Mesenchymal stem cell (in vitro differentiated cells and primary cell): ENCODE measurements around the gene TMEM50A.
"Not testable (repeated sequence)": the region's sequence is repeated elsewhere in the genome, so short reads cannot be mapped to it uniquely, and the experiment has no call there.

ENCODE experiments used
- DNase-seq: peaks from one replicate; pipeline ENCODE4 v3.0.0-alpha.2; 2013
- H2AFZ ChIP-seq: one replicate; pipeline ENCODE4 v1.6.1; 2013; ENCODE audit warnings: low read depth, mild to moderate bottlenecking, control low read depth, inconsistent platforms, low read length, moderate library complexity
- H2AK5ac ChIP-seq: 2 replicates; pipeline ENCODE4 v1.6.1; 2013; ENCODE audit warnings: low read length, moderate library complexity, mild to moderate bottlenecking, inconsistent platforms; ENCODE audit not compliant: severe bottlenecking
- H2BK120ac ChIP-seq: one replicate; pipeline ENCODE4 v1.6.1; 2013; ENCODE audit warnings: low read depth, mild to moderate bottlenecking, inconsistent platforms, low read length, moderate library complexity
- H2BK12ac ChIP-seq, 2 experiments: one replicate each; pipeline ENCODE4 v1.6.1; 2013; ENCODE audit warnings: inconsistent platforms in 2 of 2, low read length in 2 of 2, mild to moderate bottlenecking in 2 of 2, moderate library complexity in 2 of 2, control low read depth in 1 of 2
- H2BK15ac ChIP-seq: one replicate; pipeline ENCODE4 v1.6.1; 2013; ENCODE audit warnings: mild to moderate bottlenecking, low read depth, inconsistent platforms; ENCODE audit not compliant: poor library complexity, severe bottlenecking
- H2BK5ac ChIP-seq: 2 replicates; pipeline ENCODE4 v1.6.1; 2013; ENCODE audit warnings: low read depth, mild to moderate bottlenecking, low read length, control low read depth, inconsistent platforms; ENCODE audit not compliant: poor library complexity, severe bottlenecking
- H3K14ac ChIP-seq, 2 experiments: one replicate each; pipeline ENCODE4 v1.6.1; 2013; ENCODE audit warnings: inconsistent platforms in 2 of 2, low read length in 2 of 2, control low read depth in 1 of 2, mild to moderate bottlenecking in 1 of 2, moderate library complexity in 1 of 2
- H3K18ac ChIP-seq, 2 experiments: one replicate each; pipeline ENCODE4 v1.6.1; 2013; ENCODE audit warnings: inconsistent platforms in 2 of 2, low read length in 2 of 2, control low read depth in 1 of 2, low read depth in 1 of 2, mild to moderate bottlenecking in 1 of 2
- H3K23ac ChIP-seq, 2 experiments: one replicate each; pipeline ENCODE4 v1.6.1; 2013; ENCODE audit warnings: inconsistent platforms in 2 of 2, low read length in 2 of 2, mild to moderate bottlenecking in 2 of 2, moderate library complexity in 2 of 2, control low read depth in 1 of 2
- H3K27ac ChIP-seq: 2 replicates; pipeline ENCODE4 v1.5.1; 2013; ENCODE audit warnings: mild to moderate bottlenecking, moderate library complexity, low read length, control low read depth, inconsistent platforms; ENCODE audit not compliant: poor library complexity, severe bottlenecking
- H3K27me3 ChIP-seq, 2 experiments: 2 replicates each; pipeline versions ENCODE4 v1.6.1 to v1.7.0; 2013; ENCODE audit warnings: low read length in 2 of 2, mild to moderate bottlenecking in 2 of 2, moderate library complexity in 2 of 2, control low read depth in 1 of 2, inconsistent platforms in 1 of 2; ENCODE audit not compliant: control insufficient read depth in 1 of 2, insufficient read depth in 1 of 2
- H3K36me3 ChIP-seq, 2 experiments: 2 replicates each; pipeline versions ENCODE4 v1.6.1 to v1.7.0; 2013; ENCODE audit warnings: low read length in 2 of 2, control low read depth in 1 of 2, inconsistent platforms in 1 of 2, low read depth in 1 of 2, mild to moderate bottlenecking in 1 of 2; ENCODE audit not compliant: insufficient read depth in 2 of 2, control insufficient read depth in 1 of 2
- H3K4ac ChIP-seq, 2 experiments: one replicate each; pipeline ENCODE4 v1.6.1; 2013; ENCODE audit warnings: inconsistent platforms in 2 of 2, low read length in 2 of 2, mild to moderate bottlenecking in 2 of 2, moderate library complexity in 2 of 2, control low read depth in 1 of 2, low read depth in 1 of 2
- H3K4me1 ChIP-seq: 2 replicates; pipeline ENCODE4 v1.6.1; 2013; ENCODE audit warnings: low read depth, low read length, control low read depth; ENCODE audit not compliant: control insufficient read depth, insufficient read depth
- H3K4me2 ChIP-seq: 2 replicates; pipeline ENCODE4 v1.6.1; 2013; ENCODE audit warnings: low read length, mild to moderate bottlenecking, inconsistent platforms; ENCODE audit not compliant: poor library complexity, severe bottlenecking
- H3K4me3 ChIP-seq, 2 experiments: 2 replicates each; pipeline versions ENCODE4 v1.5.1 to v1.7.0; 2013; ENCODE audit warnings: low read length in 2 of 2, mild to moderate bottlenecking in 2 of 2, control low read depth in 1 of 2, low read depth in 1 of 2; ENCODE audit not compliant: insufficient read depth in 1 of 2
- H3K79me1 ChIP-seq: replicated peaks from 2 replicates; pipeline ENCODE4 v1.6.1; 2013; ENCODE audit warnings: mild to moderate bottlenecking, control low read depth, low read length, inconsistent platforms; ENCODE audit not compliant: poor library complexity, severe bottlenecking
- H3K9ac ChIP-seq: 2 replicates; pipeline ENCODE4 v1.7.0; 2013; ENCODE audit warnings: mild to moderate bottlenecking, low read length, moderate library complexity
- H3K9me3 ChIP-seq: 2 replicates; pipeline ENCODE4 v1.7.0; 2013; ENCODE audit warnings: mild to moderate bottlenecking, low read length; ENCODE audit not compliant: control insufficient read depth
- H4K8ac ChIP-seq: one replicate; pipeline ENCODE4 v1.6.1; 2013; ENCODE audit warnings: inconsistent platforms, mild to moderate bottlenecking, low read length, moderate library complexity
- H4K91ac ChIP-seq: one replicate; pipeline ENCODE4 v1.6.1; 2013; ENCODE audit warnings: mild to moderate bottlenecking, low read length, inconsistent platforms
- WGBS: methylation state at CpG from one replicate; pipeline ENCODE4 v1.1.7; 2013; ENCODE audit warnings: mixed read lengths; 5-methylcytosine and 5-hydroxymethylcytosine counted together

The TMEM50A gene

GRCh38 chr1:25392841-25393240 lies 54.7 kb downstream of the TMEM50A start:
- Histone ChIP-seq H3K23ac (no peak overlapping the region), H3K27ac (no peak overlapping the region), H2BK12ac (no peak overlapping the region), H2AFZ (no peak overlapping the region), H2BK5ac (no peak overlapping the region), H4K91ac (no peak overlapping the region), H3K4me1 (no peaks in the 10 kb centered on the region), H4K8ac (no peak overlapping the region), H2BK120ac (no peak overlapping the region), H2AK5ac (no peak overlapping the region), H3K9me3 (no peaks in the 10 kb centered on the region), H3K18ac (no peak overlapping the region), H2BK15ac (no peak overlapping the region), H3K79me1 (no peaks in the 10 kb centered on the region), H3K14ac (no peak overlapping the region), H3K4me2 (no peak overlapping the region), H3K9ac (no peak overlapping the region), H3K36me3 (no peaks in the 10 kb centered on the region), H3K4ac (no peak overlapping the region), H3K4me3 (no peak overlapping the region), H3K27me3 (no peaks in the 10 kb centered on the region)
- no peak for DNase-seq
- 93% methylated on average over 3 of the region's 6 CpGs for WGBS

GRCh38 chr1:25397549-25397948 lies 59.4 kb downstream of the TMEM50A start:
- not testable (repeated sequence) for H3K9ac ChIP-seq, H3K9me3 ChIP-seq, H3K4me1 ChIP-seq, H3K4ac ChIP-seq, H3K18ac ChIP-seq, H3K23ac ChIP-seq, DNase-seq, H2BK12ac ChIP-seq, H4K8ac ChIP-seq, H2BK15ac ChIP-seq, H2BK120ac ChIP-seq, H3K4me2 ChIP-seq, H3K79me1 ChIP-seq, H3K36me3 ChIP-seq, H2AK5ac ChIP-seq, H2BK5ac ChIP-seq, H3K27me3 ChIP-seq, H4K91ac ChIP-seq, H3K14ac ChIP-seq, H2AFZ ChIP-seq, H3K4me3 ChIP-seq, H3K27ac ChIP-seq
- WGBS: 90% methylated on average over 2 of the region's 10 CpGs

- not testable (repeated sequence) for H3K9me3 ChIP-seq, H3K4me2 ChIP-seq, H3K18ac ChIP-seq, H2AK5ac ChIP-seq, H3K4ac ChIP-seq, H3K27me3 ChIP-seq, H3K4me3 ChIP-seq, DNase-seq, H3K4me1 ChIP-seq, H2BK12ac ChIP-seq, H3K36me3 ChIP-seq, H3K27ac ChIP-seq, H3K79me1 ChIP-seq, H2BK15ac ChIP-seq, H3K14ac ChIP-seq, H3K23ac ChIP-seq, H2BK5ac ChIP-seq, H4K91ac ChIP-seq, H3K9ac ChIP-seq, H2BK120ac ChIP-seq, H2AFZ ChIP-seq, H4K8ac ChIP-seq
- WGBS: no CpG with 5 or more reads among the region's 2 CpGs
These were observed 59.9 kb downstream of the TMEM50A start for GRCh38 chr1:25398079-25398478.

- H3K4me3 ChIP-seq, H3K9me3 ChIP-seq, H3K18ac ChIP-seq, H2AFZ ChIP-seq, H3K4me2 ChIP-seq, H2BK12ac ChIP-seq, H3K9ac ChIP-seq, H4K91ac ChIP-seq, H3K79me1 ChIP-seq, H3K36me3 ChIP-seq, H2BK15ac ChIP-seq, H3K27ac ChIP-seq, DNase-seq, H3K4me1 ChIP-seq, H2BK5ac ChIP-seq, H2AK5ac ChIP-seq, H3K4ac ChIP-seq, H3K23ac ChIP-seq, H3K27me3 ChIP-seq, H4K8ac ChIP-seq, H2BK120ac ChIP-seq, H3K14ac ChIP-seq: not testable (repeated sequence)
- WGBS: no CpG with 5 or more reads among the region's 8 CpGs
These were observed 65.0 kb downstream of the TMEM50A start for GRCh38 chr1:25402947-25403803.
